Naive thymus-derived CD8-positive, alpha-beta T cell (primary cell): ENCODE results near the gene QRICH2. TPM values are rescaled to one million over a fixed set of nuclear protein-coding genes. Genes with fewer than 3 reads are reported as not detected.
"Not testable (repeated sequence)": the region's sequence is repeated elsewhere in the genome, so short reads cannot be mapped to it uniquely, and the experiment has no call there.

ENCODE experiments used
- ATAC-seq, 2 donors: fragments of 150-1000 bp; cut with Tn5 transposase in 1 of 2; sonication (Bioruptor Pico), chemical (Tn5 transposase) in 1 of 2; 1 replicate in 1 of 2; 2 replicates in 1 of 2; pipeline ENCODE4 v1.10.0; 2021; ENCODE audit warnings: mild to moderate bottlenecking in 2 of 2, moderate library complexity in 2 of 2
- POLR2A ChIA-PET: fragments of 350-600 bp; sonication (Branson Sonifier 250); formaldehyde crosslinking; loops from one replicate; lab custom pipeline; 2021; ENCODE audit warnings: antibody characterized with exemption; lab: Charles Lee
- DNase-seq, 10 donors: peaks; one replicate each; pipeline versions ENCODE4 v3.0.0 to v3.0.0-alpha.2; 2020 to 2022
- H3K27ac Mint-ChIP-seq, 10 donors: one replicate each; pipeline ENCODE4 v1.8.0; 2020 to 2022; ENCODE audit warnings: mild to moderate bottlenecking in 10 of 10, mixed read lengths in 10 of 10, moderate library complexity in 4 of 10, inconsistent platforms in 1 of 10
- H3K27me3 Mint-ChIP-seq, 5 donors: one replicate each; pipeline ENCODE4 v1.8.0; 2021 to 2022; ENCODE audit warnings: mixed read lengths in 5 of 5
- H3K36me3 Mint-ChIP-seq, 3 donors: one replicate each; pipeline ENCODE4 v1.8.0; 2020 to 2022; ENCODE audit warnings: mixed read lengths in 3 of 3, mild to moderate bottlenecking in 2 of 3, inconsistent platforms in 1 of 3
- H3K4me1 Mint-ChIP-seq, 4 donors: one replicate each; pipeline ENCODE4 v1.8.0; 2021 to 2022; ENCODE audit warnings: mixed read lengths in 4 of 4
- H3K4me3 Mint-ChIP-seq, 10 donors: one replicate each; pipeline ENCODE4 v1.8.0; 2020 to 2022; ENCODE audit warnings: mild to moderate bottlenecking in 10 of 10, mixed read lengths in 10 of 10, moderate library complexity in 6 of 10, inconsistent platforms in 1 of 10
- H3K9me3 Mint-ChIP-seq, 9 donors: one replicate each; pipeline ENCODE4 v1.8.0; 2020 to 2022; ENCODE audit warnings: mixed read lengths in 9 of 9, mild to moderate bottlenecking in 3 of 9, inconsistent platforms in 1 of 9, moderate library complexity in 1 of 9
- polyA plus RNA-seq, 3 donors: library from polyadenylated mRNA; unstranded; fragments of 300-500 nt; fragmentation: Illumina TruSeq; gene quantifications; one replicate each; pipeline ENCODE4 v1.2.3, GENCODE V29; 2021
- total RNA-seq, 8 experiments: library from RNA in 2 of 8; stranded (reverse) in 2 of 8; gene quantifications; one replicate each; pipeline ENCODE4 v1.2.3 and lab custom pipeline; 2021 to 2026

Gene QRICH2
- total and polyA plus RNA-seq, 5 experiments from 2014 or later, result 0.13 to 8.3 (median 0.59) TPM

- no peak for DNase-seq
- H3K27me3 Mint-ChIP-seq, result no peaks in the 10 kb centered on the region
- POLR2A ChIA-PET, result interaction anchor here (0.7 kb wide), 1 partner anchor 313 kb away, joined by 3 read pairs; no protein-coding TSS in a partner anchor
- no peaks in the 10 kb centered on the region for H3K9me3 Mint-ChIP-seq
- H3K36me3 Mint-ChIP-seq, result peaks cover 0 to 72% (median 27%) of the 10 kb centered on the region in 3 donors
- H3K4me3 Mint-ChIP-seq, result no peak overlapping the region
- peaks cover 0 to 4% (median 0%) of the 10 kb centered on the region in 4 donors for H3K4me1 Mint-ChIP-seq
- ATAC-seq, result no peak
- peak overlapping the region in 3 of 10 donors; percentile 22 to 61 (median 45) for H3K27ac Mint-ChIP-seq
Observed at GRCh38 chr17:76314392-76315227, 6.5 kb upstream of the QRICH2 start.

GRCh38 chr17:76312735-76313134 lies 4.7 kb upstream of the QRICH2 start:
- H3K36me3 Mint-ChIP-seq, result peaks cover 0 to 61% (median 23%) of the 10 kb centered on the region in 3 donors
- ATAC-seq, result no peak

GRCh38 chr17:76309461-76309860 lies 1.4 kb upstream of the QRICH2 start:
- no peaks in the 10 kb centered on the region for H3K9me3 Mint-ChIP-seq
- POLR2A ChIA-PET, result no interaction called here
- no peak overlapping the region for H3K4me3 Mint-ChIP-seq
- no peaks in the 10 kb centered on the region for H3K27me3 Mint-ChIP-seq
- H3K36me3 Mint-ChIP-seq, result peaks cover 0 to 41% (median 18%) of the 10 kb centered on the region in 3 donors
- DNase-seq (no peak), ATAC-seq (no peak)
- no peak overlapping the region for H3K27ac Mint-ChIP-seq
- no peaks in the 10 kb centered on the region for H3K4me1 Mint-ChIP-seq

More at GRCh38 chr17:76312735-76313134, 4.7 kb upstream of the QRICH2 start:
- no peak for DNase-seq
- Mint-ChIP-seq H3K4me1 (peaks cover 0 to 4% (median 0%) of the 10 kb centered on the region in 4 donors), H3K27ac (no peak overlapping the region), H3K9me3 (no peaks in the 10 kb centered on the region), H3K27me3 (no peaks in the 10 kb centered on the region), H3K4me3 (no peak overlapping the region)
- POLR2A ChIA-PET, result no interaction called here

GRCh38 chr17:76307299-76307965 lies 644 bp downstream of the QRICH2 start:
- peaks cover 0 to 3% (median under 1%) of the 10 kb centered on the region in 4 donors for H3K4me1 Mint-ChIP-seq
- POLR2A ChIA-PET, result no interaction called here
- no peak for DNase-seq
- no peaks in the 10 kb centered on the region for H3K9me3 Mint-ChIP-seq
- no peak overlapping the region for H3K27ac Mint-ChIP-seq
- H3K4me3 Mint-ChIP-seq, result no peak overlapping the region
- no peaks in the 10 kb centered on the region for H3K27me3 Mint-ChIP-seq
- peaks cover 0 to 23% (median 10%) of the 10 kb centered on the region in 3 donors for H3K36me3 Mint-ChIP-seq
- ATAC-seq, result no peak

GRCh38 chr17:76305135-76305454 lies 3.0 kb downstream of the QRICH2 start:
- not testable (repeated sequence) for H3K27me3 Mint-ChIP-seq, ATAC-seq, H3K4me3 Mint-ChIP-seq, H3K36me3 Mint-ChIP-seq, DNase-seq, H3K4me1 Mint-ChIP-seq, H3K9me3 Mint-ChIP-seq
- POLR2A ChIA-PET, result interaction anchor here (0.7 kb wide), 1 partner anchor 187 kb away, joined by 3 read pairs; no protein-coding TSS in a partner anchor
- peak overlapping the region in 1 of 10 donors; percentile 40 for H3K27ac Mint-ChIP-seq

GRCh38 chr17:76304226-76305134 lies 3.6 kb downstream of the QRICH2 start:
- H3K9me3 Mint-ChIP-seq, result no peaks in the 10 kb centered on the region
- H3K27me3 Mint-ChIP-seq, result no peaks in the 10 kb centered on the region
- POLR2A ChIA-PET, result interaction anchor here (0.6 to 0.9 kb wide), 5 partner anchors 91 to 465 kb away, joined by 3 to 7 read pairs (median 3); no protein-coding TSS in a partner anchor
- H3K4me3 Mint-ChIP-seq, result no peak overlapping the region
- H3K27ac Mint-ChIP-seq, result peak overlapping the region in 2 of 10 donors; percentile 29 to 62
- H3K4me1 Mint-ChIP-seq, result peaks cover 0 to 3% (median under 1%) of the 10 kb centered on the region in 4 donors
- H3K36me3 Mint-ChIP-seq, result peaks cover 0 to 2% (median 0%) of the 10 kb centered on the region in 3 donors
- DNase-seq (no peak), ATAC-seq (no peak)

GRCh38 chr17:76297436-76297835 lies 10.6 kb downstream of the QRICH2 start:
- H3K27ac Mint-ChIP-seq, result no peak overlapping the region
- H3K9me3 Mint-ChIP-seq, result no peaks in the 10 kb centered on the region
- DNase-seq (no peak), ATAC-seq (no peak)
- peaks cover 0 to 3% (median 0%) of the 10 kb centered on the region in 4 donors for H3K4me1 Mint-ChIP-seq
- H3K4me3 Mint-ChIP-seq, result no peak overlapping the region
- no peaks in the 10 kb centered on the region for H3K27me3 Mint-ChIP-seq
- POLR2A ChIA-PET, result interaction anchor here (0.6 to 0.7 kb wide), 2 partner anchors 175 to 183 kb away, joined by 3 read pairs; no protein-coding TSS in a partner anchor
- H3K36me3 Mint-ChIP-seq, result no peaks in the 10 kb centered on the region

- peak overlapping the region in 1 of 10 donors; percentile 60 for H3K27ac Mint-ChIP-seq
- H3K9me3 Mint-ChIP-seq, result no peaks in the 10 kb centered on the region
- peaks cover 0 to 3% (median 0%) of the 10 kb centered on the region in 4 donors for H3K4me1 Mint-ChIP-seq
- no peaks in the 10 kb centered on the region for H3K36me3 Mint-ChIP-seq
- ATAC-seq, result no peak
- POLR2A ChIA-PET, result no interaction called here
- no peak for DNase-seq
- H3K4me3 Mint-ChIP-seq, result no peak overlapping the region
- H3K27me3 Mint-ChIP-seq, result no peaks in the 10 kb centered on the region
Observed at GRCh38 chr17:76296889-76297288, 11.2 kb downstream of the QRICH2 start.

- POLR2A ChIA-PET, result no interaction called here
- no peaks in the 10 kb centered on the region for H3K36me3 Mint-ChIP-seq
- peak overlapping the region in 2 of 10 donors; percentile 4 to 29 for H3K27ac Mint-ChIP-seq
Observed at GRCh38 chr17:76296186-76296585, 11.9 kb downstream of the QRICH2 start.

GRCh38 chr17:76293106-76293505 lies 15.0 kb downstream of the QRICH2 start:
- Mint-ChIP-seq H3K9me3 (no peaks in the 10 kb centered on the region), H3K36me3 (peaks cover 0 to 3% (median 3%) of the 10 kb centered on the region in 3 donors), H3K4me1 (no peaks in the 10 kb centered on the region), H3K27ac (no peak overlapping the region), H3K27me3 (no peaks in the 10 kb centered on the region), H3K4me3 (no peak overlapping the region)
- POLR2A ChIA-PET, result no interaction called here
- no peak for ATAC-seq
- no peak for DNase-seq

More at GRCh38 chr17:76296186-76296585, 11.9 kb downstream of the QRICH2 start:
- ATAC-seq (no peak), DNase-seq (no peak)
- H3K4me3 Mint-ChIP-seq, result no peak overlapping the region
- H3K4me1 Mint-ChIP-seq, result peaks cover 0 to 3% (median 0%) of the 10 kb centered on the region in 4 donors
- H3K9me3 Mint-ChIP-seq, result no peaks in the 10 kb centered on the region
- no peaks in the 10 kb centered on the region for H3K27me3 Mint-ChIP-seq

- Mint-ChIP-seq H3K9me3 (no peaks in the 10 kb centered on the region), H3K27me3 (no peaks in the 10 kb centered on the region), H3K27ac (no peak overlapping the region), H3K4me3 (no peak overlapping the region), H3K36me3 (peaks cover 0 to 3% (median 3%) of the 10 kb centered on the region in 3 donors), H3K4me1 (no peaks in the 10 kb centered on the region)
- ATAC-seq (no peak), DNase-seq (no peak)
- POLR2A ChIA-PET, result no interaction called here
Observed at GRCh38 chr17:76292567-76292966, 15.5 kb downstream of the QRICH2 start.
